Activated CD4-positive, CD25-positive, alpha-beta regulatory T cell treated with anti-CD3 and anti-CD28 coated beads, Interleukin-2, amount 50 U/mL, for 24 hours (primary cell): Measurements from ENCODE around the gene TNS2.
A peak's percentile ranks its signal among the peaks of the same experiment; 100 is the strongest.

Experiments used
- ATAC-seq, 2 donors: fragments of 150-1000 bp; cut with Tn5 transposase; one replicate each; pipeline ENCODE4 v1.10.0; 2021; ENCODE audit warnings: mild to moderate bottlenecking in 1 of 2, moderate library complexity in 1 of 2

The TNS2 gene

GRCh38 chr12:53058674-53059433 lies 9.0 kb downstream of the TNS2 start:
- ATAC-seq: no peak

GRCh38 chr12:53059434-53060063 lies 9.7 kb downstream of the TNS2 start:
- ATAC-seq: no peak

GRCh38 chr12:53060064-53060720 lies 10.3 kb downstream of the TNS2 start:
- ATAC-seq: no peak

DNA sequence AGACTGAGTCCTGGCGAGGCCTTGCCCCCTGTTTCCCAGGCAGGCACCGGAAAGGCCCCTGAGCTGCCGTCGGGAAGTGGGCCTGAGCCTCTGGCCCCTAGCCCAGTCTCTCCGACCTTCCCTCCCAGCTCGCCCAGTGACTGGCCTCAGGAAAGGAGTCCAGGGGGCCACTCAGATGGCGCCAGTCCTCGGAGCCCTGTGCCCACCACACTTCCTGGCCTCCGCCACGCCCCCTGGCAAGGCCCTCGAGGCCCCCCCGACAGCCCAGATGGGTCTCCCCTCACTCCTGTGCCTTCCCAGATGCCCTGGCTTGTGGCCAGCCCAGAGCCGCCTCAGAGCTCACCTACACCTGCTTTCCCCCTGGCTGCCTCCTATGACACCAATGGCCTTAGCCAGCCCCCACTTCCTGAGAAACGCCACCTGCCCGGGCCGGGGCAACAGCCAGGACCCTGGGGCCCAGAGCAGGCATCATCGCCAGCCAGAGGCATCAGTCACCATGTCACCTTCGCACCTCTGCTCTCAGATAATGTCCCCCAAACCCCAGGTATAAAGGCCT lies 10.9 kb downstream of the TNS2 start:
- ATAC-seq: no peak

DNA sequence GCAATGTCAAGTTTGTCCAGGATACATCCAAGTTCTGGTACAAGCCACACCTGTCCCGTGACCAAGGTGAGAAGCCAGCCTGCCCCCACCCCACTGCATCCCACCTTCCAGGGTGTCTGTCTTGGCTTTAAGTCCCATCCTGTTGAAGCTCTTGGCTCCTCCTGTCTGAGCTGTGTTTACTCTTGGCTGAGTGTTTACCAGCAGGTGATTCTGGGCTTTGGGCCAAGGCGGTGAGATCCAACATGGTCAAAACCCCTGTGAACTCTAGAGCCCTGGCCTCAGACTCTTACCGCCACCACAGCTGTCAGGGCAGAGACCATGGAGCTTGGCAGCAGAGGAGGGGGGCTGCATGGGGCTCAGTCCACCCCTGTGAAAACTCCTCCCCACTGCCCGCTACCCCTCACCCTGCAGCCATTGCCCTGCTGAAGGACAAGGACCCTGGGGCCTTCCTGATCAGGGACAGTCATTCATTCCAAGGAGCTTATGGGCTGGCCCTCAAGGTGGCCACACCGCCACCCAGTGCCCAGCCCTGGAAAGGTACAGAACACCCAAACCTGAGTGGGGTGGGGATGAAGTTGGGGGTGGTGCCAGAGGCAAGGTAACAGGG lies 11.6 kb downstream of the TNS2 start:
- ATAC-seq: no peak

GRCh38 chr12:53062011-53062961 lies 12.4 kb downstream of the TNS2 start:
- ATAC-seq: no peak

DNA sequence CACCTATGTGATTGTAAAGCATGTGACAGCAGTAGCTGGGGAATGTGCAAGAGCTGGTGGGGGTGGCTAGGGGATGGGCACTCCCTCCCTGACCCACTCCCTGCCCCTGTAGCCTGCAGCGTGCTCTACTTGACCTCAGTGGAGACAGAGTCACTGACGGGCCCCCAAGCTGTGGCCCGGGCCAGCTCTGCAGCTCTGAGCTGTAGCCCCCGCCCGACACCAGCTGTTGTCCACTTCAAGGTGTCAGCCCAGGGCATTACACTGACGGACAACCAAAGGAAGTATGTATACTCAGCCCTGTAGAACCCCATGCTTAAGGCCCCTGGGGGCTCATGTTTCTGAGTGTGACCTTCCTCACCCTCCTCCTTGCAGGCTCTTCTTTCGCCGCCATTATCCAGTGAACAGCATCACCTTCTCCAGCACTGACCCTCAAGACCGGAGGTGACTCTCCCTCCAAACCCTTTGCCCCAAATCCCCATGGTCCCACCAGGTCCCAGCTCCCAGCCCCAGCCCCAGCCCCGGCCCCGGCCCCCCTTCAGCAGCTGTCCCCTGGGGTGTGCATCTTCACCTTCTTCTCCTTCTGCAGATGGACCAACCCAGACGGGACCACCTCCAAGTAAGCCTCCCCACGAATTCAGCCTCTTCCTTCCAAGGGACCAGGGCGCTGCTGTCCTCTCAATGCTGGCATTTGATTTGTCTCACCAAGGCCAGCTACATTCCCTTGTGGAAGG lies 13.3 kb downstream of the TNS2 start:
- ATAC-seq: no peak

DNA sequence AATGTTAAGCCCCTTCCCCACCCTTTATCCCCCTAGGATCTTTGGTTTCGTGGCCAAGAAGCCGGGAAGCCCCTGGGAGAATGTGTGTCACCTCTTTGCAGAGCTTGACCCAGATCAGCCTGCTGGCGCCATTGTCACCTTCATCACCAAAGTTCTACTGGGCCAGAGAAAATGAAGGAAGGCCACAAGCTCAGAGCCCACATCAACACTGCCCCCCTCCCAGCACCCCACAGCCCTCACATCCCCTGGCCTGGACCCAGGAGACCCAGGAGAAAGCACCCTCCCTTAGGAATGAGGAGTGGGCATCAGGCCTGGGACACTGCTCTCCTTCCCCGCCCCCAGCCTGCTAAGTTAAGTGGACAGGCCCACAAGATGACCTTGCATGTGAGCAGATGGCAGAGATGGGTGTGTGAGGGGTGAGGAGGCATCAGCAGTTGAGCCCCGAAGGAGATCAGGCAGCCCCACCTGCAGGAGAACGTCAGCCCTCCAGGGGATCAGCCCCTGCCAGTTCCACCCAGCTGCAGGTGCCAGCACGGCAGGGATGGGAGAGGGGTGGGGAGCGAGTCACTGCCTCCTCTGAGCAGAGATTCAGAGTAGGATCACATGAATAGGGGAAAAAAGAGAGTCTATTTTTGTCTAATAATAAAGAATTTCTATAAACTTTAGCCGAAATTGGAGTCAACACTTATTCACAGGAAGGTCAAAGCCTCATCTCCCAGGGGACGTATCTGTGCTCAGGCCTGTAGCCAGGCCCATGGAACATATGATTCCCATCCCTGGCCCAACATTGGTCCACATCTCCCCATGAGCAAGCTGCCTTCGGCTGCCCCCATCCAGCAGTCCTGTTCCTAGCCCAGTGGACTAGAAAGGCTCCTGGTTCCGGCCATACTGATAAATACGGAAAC lies 14.1 kb downstream of the TNS2 start:
- ATAC-seq: no peak

DNA sequence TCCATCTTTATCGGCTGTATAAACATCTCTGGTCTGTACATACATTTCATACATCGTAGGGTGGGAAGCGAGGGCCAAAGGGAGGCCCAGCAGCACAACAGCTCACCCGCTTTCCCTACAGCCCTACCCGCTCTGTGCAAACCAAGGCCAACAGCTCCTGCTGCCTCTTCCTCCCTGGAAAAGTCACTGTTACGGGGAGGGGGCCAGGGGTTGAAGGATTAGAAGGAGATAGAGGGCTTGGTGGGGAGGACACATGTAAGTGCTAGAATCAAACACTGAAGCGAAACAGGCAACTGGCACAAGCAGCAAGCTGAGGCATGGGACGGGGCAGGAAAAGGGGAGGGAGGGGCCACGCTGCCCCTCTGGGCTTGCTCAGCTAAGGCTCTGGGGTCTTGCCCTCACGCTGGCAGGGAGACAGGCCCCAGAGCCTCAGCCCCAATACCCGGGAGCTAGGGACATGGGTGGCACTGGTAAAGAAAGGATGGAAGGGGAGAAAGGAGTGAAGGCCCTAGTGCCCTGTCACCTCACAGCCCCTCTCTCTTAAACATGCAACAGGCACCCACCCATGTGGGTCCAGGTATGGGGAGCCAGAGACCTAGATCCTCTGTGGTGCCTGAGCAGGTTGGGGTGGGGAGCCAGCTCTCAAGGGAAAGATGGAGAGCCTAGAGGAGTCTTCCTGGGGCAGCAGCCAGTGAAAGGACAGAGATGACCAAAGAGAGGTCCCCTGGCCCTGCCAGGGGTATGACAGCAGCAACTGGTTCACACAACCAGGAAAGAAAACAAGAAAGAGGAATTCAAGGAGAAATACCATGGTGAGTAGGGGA lies 15.0 kb downstream of the TNS2 start:
- no peak for ATAC-seq

GRCh38 chr12:53065470-53065869 lies 15.6 kb downstream of the TNS2 start:
- ATAC-seq: no peak

GRCh38 chr12:53065975-53066931 lies 16.4 kb downstream of the TNS2 start:
- peak; percentile 59 to 65 for ATAC-seq

GRCh38 chr12:53067074-53067992 lies 17.5 kb downstream of the TNS2 start:
- ATAC-seq: no peak

- no peak for ATAC-seq
Measured at GRCh38 chr12:53067993-53068770, 18.3 kb downstream of the TNS2 start.

GRCh38 chr12:53068811-53069585 lies 19.1 kb downstream of the TNS2 start:
- no peak for ATAC-seq
